Hematopoietic multipotent progenitor cell (in vitro differentiated cells): ENCODE data around the gene MPLKIP. TPM values are rescaled to one million over a fixed set of nuclear protein-coding genes. Genes with fewer than 3 reads are reported as not detected.
"Not testable (repeated sequence)": the region's sequence is repeated elsewhere in the genome, so short reads cannot be mapped to it uniquely, and the experiment has no call there.

Source experiments
- DNase-seq, 3 donors: peaks; one replicate each; pipeline ENCODE4 v3.0.0-alpha.2; 2011 to 2015; ENCODE audit warnings: low read depth in 2 of 3, low spot score in 2 of 3
- total RNA-seq: library from RNA; depleted of rRNA; stranded (reverse); fragments of >200 nt; gene quantifications from one replicate; pipeline ENCODE4 v1.2.3, GENCODE V29; 2012

The MPLKIP gene
- total RNA-seq, 1 donor: 16.2 TPM

DNA sequence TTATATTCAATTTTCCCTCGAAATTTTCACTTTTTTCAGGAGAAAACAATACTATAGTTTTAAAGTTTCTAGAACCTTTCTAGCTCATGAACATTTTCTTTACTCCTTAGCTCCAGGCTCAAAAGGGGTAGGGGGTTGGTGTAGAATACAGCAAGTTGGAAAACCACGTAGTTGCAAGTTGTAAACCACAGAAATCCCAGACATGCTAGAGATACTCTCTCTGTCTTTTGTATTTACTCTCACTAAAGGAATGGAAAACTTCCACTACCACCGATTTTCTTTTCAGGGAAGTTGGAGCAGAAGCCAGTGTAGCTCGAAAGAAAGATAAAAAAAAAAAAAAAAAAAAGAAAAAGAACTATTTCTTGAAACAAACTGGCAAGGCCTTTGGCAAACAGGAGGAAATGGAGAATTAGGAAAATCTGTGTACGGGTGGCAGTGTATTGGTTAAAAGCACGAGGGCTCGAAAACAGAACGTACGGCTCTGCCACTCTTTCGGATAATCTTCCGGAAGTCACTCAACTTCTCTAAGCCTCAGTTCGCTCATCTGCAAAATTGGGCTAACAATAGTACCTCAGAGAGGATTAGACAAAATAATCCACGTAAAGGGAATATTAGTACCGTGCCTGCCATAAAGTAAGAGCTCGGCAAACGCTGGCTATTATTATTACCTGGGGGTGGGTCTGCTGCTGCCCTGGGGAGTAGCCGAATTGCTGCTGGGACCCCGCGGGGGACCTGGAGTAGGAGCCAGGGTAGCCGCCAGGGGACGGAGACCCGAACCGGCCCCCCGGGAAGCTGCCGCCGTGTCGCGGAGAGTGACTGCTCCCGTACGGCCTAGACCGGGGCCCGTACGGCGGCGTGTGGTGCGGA lies 628 bp downstream of the MPLKIP start:
- DNase-seq: no peak

DNA sequence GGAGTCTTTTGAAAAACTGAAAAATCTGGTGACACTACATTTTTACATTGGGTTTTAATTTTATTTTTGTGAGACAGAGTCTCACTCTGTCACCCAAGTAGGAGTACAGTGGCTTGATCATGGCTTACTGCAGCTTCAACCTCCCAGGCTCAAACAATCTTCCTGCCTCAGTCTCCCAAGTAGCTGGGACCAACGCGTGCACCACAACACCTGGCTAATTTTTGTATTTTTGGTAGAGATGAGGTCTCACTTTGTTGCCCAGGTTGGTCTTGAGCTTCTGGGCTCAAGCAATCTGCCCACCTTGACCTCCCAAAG lies 11.5 kb downstream of the MPLKIP start:
- DNase-seq: no peak

DNA sequence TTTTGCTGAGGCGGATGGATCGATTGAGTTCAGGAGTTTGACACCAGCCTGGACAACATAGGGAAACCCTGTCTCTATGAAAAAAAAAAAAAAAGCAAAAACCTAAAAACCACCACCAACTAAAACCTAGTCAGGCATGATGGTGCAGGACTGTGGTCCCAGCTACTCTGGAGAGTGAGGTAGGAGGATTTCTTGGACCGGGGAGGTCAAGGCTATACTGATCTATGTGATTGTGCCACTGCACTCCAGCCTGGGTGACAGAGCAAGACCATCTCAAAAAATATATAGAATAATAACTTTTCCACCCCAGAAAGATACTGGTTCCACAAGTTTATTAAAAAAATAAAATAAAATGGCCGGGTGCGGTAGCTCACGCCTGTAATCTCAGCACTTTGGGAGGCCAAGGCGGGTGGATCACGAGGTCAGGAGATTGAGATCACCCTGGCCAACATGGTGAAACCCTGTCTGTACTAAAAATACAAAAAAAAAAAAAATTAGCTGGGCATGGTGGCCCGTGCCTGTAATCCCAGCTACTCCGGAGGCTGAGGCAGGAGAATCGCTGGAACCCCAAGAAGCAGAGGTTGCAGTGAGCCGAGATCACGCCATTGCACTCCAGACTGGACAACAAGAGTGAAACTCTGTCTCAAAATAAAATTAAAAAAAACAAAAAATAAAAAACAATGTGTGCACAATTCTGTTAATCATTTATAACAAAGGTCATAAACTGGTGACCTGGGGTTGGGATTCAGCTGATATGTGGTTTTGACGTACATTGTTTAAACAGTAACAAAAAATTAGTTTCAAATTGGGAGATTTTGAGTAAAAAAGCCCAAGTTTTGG lies 12.1 kb downstream of the MPLKIP start:
- DNase-seq: not testable (repeated sequence)

DNA sequence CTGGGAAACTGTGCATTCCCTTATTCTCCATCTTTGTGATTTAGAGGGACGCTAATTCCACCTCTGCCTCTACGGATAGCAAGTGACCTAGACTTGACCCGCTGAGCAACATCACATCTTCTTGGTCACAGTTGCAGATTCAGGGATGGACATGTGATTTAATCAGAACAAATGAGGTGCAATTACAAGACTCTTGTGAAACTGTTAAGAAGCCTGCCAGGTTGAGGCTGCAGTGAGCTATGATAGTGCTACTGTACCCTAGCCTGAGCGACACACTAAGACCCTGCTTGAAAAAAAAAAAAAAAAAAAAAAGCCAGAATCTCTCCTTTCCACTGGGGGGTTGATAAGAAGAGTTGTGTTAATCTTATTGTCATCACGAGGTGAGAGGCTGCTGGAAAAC lies 14.4 kb downstream of the MPLKIP start:
- no peak for DNase-seq

DNA sequence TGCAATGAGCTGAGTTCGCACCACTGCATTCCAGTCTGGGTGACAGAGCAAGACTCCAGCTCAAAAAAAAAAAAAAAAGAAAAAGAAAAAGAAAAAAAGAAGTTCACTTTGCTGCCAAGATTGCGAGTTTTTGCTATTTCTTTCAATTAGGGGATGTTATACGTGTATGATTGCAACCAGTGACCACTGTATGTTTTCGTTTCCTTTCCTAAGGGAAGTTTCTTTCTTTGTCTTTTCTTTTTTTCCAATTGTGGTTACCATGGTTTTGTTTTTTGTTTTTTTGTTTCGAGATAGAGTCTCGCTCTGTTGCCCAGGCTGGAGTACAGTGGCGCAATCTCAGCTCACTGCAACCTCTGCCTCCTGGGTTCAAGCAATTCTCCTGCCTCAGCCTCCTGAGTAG lies 16.2 kb downstream of the MPLKIP start:
- not testable (repeated sequence) for DNase-seq

DNA sequence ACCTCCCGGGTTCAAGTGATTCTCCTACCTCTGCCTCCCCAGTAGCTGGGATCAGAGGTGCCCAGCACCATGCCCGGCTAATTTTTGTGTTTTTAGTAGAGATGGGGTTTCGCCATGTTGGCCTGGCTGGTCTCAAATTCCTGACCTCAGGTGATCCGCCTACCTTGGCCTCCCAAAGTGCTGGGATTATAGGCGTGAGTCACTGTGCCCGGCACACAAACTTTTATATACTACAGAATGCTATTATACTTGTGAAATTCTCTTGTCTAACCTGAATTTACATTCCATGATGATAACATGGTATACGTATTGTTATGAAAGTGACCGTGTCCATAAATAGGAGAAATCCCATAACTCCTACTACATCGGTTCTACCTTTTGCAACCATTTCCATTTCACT lies 17.2 kb downstream of the MPLKIP start:
- DNase-seq: not testable (repeated sequence)

DNA sequence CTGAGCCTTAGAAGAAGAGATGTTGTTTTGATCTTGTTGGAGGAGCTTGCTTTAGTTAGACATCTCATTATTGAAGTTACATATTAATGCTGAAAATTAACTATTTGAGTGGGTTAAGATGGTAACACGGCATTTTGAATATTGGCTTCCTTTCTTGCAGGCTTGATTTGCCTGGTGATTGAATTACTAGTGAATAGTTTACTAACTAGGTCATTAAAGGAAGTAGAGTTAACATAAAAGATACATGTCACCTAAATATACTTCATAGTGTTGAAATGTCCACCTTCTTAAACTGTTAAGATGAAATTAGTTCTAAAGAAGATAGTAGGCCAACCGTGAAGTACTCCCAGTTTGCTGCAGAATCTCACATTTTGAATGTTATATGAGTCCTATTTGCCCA lies 18.5 kb downstream of the MPLKIP start:
- DNase-seq: no peak

DNA sequence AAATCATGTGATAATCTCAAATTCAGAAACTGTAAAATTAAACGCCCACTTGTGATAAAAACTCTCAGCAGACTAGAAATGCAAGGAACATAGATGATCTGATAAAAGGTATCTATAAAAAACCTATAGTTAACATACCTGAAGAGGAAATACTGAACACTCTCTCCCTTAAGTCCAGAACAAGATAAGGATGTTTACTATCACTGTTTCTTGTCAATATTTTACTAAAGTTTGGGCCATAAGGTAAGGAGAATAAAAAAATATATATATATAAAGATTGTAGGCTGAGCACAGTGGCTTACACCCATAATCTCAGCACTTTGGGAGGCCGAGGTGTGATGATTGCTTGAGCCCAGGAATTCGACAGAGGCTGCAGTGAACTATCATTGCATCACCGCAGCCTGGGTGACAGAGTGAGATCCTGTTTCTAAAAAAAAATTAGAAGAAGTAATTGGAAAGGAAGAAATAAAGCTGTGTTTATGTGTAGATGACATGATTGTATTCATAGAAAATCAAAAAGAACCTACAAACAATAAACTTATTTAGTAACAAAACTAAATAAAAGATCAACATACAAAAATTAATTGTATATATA lies 28.4 kb downstream of the MPLKIP start:
- DNase-seq: no peak

DNA sequence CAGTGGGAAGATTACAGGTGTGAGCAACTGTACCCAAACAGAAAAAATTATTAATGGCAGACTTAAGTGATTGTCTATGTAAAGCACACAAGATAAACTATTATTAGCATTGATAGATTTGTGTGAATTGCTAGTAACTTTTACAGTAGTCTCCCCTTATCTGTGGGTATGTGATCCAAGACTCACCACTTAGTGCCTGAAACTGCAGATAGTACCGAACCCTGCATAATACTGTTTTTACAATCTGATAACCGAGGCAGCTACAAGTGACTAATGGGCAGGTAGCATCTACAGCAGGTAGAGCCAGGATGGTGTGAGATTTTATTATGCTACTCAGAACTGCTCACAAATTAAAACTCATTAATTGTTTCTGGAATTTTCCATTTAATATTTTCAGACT lies 31.5 kb downstream of the MPLKIP start:
- no peak for DNase-seq

DNA sequence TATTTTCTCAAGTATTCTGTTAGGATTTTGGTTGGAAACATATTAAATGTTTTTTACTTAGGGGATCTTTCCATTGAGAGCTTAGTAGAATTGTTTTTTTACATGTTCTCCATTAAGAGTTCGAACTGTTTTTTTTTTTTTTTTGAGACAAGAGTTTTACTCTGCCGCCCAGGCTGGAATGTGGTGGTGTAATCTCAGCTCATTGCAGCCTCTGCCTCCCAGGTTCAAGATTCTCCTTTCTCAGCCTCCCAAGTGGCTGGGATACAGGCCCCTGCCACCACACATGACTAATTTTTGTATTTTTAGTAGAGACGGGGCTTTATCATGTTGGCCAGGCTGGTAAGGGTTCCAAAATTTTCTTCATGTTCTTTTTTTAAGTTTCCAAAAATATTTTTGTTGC lies 33.2 kb downstream of the MPLKIP start:
- DNase-seq: no peak

DNA sequence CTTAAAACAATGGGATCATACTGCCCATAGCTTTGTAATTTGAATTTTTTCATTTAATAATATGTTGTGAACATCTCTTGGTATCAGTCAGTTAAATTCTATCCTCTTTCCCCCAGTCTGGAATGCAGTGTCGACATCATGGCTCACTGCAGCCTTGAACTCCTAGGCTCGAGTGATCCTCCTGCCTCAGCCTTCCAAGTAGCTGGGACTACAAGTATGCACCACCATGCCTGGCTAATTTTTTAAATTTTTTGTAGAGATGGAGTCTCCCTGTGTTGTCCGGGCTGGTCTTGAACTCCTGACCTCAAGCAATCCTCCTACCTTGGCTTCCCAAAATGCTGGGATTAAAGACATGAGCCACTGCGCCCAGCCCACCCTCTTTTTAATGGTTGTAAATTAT lies 34.6 kb downstream of the MPLKIP start:
- DNase-seq: no peak

DNA sequence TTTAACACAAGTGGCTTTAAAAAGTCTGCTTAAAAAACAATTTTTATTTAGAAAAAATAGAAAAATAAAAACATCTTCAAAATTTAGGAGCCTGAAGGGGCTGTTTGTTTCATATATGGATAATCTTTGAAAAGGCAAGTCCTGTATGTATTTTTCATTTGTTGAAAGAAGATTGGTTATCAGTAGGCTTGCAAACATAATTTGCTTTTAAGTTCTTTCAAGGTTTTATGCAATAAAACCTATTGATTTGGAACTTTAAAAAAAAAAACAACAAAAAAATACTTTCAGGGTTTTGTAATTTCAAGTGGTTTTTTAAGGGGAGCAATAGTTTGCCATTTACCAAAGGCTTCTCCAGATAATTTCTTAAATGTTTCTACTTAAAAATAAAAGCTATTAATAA lies 35.6 kb downstream of the MPLKIP start:
- no peak for DNase-seq

DNA sequence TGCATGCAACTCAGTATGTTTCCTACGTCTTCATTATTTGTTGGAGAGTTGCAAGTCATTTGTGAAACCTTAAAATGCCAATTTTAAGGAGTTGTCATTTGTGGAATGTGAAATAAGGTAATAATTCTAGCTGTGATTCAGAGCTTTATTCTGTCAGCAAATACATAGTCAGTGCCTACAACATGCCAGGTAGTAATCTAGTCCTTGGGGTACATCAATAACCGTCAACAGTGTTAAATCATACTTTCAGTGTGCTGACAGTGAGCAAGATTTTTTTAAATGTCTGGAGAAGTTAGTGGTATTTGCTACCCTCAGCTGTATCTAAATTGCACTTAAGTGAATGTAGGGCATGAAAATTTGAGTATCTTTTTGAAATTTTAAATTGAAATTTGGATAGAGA lies 36.7 kb downstream of the MPLKIP start:
- DNase-seq: no peak

DNA sequence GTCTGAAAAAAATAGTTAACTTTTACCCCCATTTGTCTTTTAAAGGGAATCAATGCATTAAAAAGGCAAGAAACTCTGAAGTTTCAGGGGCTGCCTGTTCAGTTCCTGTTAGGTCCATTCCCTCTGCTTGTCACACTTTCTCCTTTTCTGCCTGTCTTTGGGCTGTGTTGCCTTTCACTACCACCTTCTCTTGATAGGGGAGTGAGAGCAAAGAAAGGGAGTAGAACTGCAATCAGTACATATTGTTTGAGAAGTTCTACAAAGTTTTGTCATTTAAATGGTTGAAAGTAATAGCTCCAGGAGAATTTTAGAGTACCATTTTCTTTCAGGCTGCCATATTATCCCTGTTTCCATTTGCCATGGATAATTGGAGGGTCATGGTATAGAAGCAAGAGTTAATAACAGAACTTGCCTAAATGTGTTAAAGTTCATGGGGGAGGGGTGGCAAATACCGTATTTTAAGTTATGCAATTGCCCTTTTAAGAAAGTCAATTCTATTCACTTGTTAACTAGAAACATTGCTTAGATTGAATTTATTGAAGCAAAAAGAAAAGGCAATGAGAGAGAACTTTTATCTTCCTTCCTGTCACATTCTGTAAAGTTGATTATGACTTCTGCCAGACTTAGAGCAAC lies 38.6 kb downstream of the MPLKIP start:
- no peak for DNase-seq

DNA sequence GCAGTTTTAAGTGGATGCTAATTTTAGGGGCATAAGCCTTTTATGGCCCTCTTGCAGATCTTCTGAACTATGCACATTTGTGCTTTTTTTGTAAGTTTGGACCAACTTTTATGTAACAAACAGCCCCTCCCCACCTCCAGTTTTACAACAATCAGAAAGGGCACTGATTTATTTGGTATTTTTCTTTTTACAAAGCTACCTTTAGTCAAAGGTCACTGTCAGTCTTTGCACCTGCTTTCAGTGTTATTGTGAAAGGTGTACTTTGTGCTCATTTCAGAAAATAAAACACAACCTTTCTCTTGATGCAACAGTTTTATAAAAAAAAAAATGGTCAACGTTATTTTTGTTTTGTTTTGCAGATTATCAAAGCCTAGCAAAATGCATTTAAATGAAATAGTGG lies 39.2 kb downstream of the MPLKIP start:
- no peak for DNase-seq

DNA sequence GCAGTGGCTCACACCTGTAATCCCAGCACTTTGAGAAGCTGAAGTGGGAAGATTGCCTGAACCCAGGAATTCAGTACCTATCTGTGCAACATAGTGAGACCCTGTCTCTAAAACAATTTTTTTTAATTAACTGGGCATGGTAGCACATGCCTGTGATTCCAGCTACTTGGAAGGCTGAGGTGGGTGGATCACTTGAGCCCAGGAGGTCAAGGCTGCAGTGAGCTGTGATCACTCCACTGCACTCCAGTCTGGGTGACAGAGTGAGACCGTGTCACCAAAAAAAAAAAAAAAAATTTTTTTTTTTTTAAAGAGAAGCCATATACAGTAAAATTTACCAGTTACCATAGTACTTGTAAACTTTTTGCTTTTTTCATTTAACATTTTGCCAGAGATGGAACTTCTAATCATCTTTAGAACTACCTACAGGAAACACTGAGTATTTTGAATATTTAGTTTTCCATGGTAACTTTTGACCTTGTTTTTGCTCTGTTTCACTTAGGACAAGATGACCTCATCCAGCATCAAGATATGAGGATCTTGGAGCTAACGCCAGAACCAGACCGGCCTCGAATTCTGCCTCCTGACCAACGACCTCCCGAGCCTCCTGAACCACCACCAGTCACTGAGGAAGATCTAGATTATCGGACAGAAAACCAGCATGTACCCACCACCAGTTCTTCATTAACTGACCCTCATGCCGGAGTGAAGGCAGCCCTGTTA lies 40.6 kb downstream of the MPLKIP start:
- DNase-seq: no peak

DNA sequence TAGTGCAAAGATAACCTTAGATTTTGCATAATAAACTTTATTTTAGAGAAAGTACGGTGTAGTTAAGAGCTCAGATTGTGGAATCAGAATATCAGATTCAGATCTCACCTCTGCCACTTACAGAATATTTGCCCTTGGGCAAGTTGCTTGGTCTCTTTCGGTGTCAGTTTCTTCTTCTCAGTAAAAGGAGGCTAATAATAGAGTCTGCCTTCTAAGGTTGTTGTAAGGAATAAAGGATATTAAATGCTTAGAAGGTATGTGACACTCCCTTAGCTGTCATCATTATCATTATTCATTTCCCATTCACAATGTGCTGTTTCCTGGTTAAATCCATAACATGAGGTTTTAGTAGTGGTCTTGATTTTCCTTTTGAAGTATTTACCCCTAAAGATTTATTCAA lies 42.2 kb downstream of the MPLKIP start:
- no peak for DNase-seq

DNA sequence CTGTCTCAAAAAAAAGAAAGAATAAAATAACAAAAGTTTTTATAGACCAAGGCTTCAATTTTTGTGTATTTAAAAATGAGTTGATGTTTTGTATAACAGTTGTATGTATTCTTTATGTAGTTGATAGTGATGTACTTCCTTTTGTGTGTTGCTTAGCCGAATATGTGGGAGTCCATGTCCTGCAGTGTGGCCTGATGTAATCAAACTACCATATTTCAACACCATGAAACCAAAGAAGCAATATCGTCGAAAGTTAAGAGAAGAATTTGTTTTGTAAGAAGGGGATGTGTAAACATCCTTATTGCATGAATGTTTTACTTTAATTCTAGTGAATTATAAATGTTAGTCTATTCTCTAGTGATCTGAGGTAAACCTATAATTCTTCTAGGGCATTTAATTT lies 56.6 kb downstream of the MPLKIP start:
- no peak for DNase-seq
